Measurements from ENCODE around the gene RAPGEF2. TPM values are rescaled to one million over a fixed set of nuclear protein-coding genes. Genes with fewer than 3 reads are reported as not detected.

RAPGEF2 gene
- total and polyA plus RNA-seq, 2 experiments from 2014 or later: 10.2 to 63.1 TPM

- TF ChIP-seq, protein P1, sequence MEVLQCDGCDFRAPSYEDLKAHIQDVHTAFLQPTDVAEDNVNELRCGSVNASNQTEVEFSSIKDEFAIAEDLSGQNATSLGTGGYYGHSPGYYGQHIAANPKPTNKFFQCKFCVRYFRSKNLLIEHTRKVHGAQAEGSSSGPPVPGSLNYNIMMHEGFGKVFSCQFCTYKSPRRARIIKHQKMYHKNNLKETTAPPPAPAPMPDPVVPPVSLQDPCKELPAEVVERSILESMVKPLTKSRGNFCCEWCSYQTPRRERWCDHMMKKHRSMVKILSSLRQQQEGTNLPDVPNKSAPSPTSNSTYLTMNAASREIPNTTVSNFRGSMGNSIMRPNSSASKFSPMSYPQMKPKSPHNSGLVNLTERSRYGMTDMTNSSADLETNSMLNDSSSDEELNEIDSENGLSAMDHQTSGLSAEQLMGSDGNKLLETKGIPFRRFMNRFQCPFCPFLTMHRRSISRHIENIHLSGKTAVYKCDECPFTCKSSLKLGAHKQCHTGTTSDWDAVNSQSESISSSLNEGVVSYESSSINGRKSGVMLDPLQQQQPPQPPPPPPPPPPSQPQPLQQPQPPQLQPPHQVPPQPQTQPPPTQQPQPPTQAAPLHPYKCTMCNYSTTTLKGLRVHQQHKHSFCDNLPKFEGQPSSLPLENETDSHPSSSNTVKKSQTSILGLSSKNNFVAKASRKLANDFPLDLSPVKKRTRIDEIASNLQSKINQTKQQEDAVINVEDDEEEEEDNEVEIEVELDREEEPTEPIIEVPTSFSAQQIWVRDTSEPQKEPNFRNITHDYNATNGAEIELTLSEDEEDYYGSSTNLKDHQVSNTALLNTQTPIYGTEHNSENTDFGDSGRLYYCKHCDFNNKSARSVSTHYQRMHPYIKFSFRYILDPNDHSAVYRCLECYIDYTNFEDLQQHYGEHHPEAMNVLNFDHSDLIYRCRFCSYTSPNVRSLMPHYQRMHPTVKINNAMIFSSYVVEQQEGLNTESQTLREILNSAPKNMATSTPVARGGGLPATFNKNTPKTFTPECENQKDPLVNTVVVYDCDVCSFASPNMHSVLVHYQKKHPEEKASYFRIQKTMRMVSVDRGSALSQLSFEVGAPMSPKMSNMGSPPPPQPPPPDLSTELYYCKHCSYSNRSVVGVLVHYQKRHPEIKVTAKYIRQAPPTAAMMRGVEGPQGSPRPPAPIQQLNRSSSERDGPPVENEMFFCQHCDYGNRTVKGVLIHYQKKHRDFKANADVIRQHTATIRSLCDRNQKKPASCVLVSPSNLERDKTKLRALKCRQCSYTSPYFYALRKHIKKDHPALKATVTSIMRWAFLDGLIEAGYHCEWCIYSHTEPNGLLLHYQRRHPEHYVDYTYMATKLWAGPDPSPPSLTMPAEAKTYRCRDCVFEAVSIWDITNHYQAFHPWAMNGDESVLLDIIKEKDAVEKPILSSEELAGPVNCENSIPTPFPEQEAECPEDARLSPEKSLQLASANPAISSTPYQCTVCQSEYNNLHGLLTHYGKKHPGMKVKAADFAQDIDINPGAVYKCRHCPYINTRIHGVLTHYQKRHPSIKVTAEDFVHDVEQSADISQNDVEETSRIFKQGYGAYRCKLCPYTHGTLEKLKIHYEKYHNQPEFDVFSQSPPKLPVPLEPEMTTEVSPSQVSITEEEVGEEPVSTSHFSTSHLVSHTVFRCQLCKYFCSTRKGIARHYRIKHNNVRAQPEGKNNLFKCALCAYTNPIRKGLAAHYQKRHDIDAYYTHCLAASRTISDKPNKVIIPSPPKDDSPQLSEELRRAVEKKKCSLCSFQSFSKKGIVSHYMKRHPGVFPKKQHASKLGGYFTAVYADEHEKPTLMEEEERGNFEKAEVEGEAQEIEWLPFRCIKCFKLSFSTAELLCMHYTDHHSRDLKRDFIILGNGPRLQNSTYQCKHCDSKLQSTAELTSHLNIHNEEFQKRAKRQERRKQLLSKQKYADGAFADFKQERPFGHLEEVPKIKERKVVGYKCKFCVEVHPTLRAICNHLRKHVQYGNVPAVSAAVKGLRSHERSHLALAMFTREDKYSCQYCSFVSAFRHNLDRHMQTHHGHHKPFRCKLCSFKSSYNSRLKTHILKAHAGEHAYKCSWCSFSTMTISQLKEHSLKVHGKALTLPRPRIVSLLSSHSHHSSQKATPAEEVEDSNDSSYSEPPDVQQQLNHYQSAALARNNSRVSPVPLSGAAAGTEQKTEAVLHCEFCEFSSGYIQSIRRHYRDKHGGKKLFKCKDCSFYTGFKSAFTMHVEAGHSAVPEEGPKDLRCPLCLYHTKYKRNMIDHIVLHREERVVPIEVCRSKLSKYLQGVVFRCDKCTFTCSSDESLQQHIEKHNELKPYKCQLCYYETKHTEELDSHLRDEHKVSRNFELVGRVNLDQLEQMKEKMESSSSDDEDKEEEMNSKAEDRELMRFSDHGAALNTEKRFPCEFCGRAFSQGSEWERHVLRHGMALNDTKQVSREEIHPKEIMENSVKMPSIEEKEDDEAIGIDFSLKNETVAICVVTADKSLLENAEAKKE (CRISPR knock-in tag; IDR thresholded peaks at IDR 0.05): no peak
- TF ChIP-seq ZNF331 (CRISPR knock-in tag; IDR thresholded peaks at IDR 0.05; ENCODE audit: low read depth): no peak
- TF ChIP-seq STAT1 (IDR thresholded peaks at IDR 0.05; ENCODE audit: unreplicated experiment): no peak
- TF ChIP-seq EZH2 (IDR thresholded peaks at IDR 0.05; ENCODE audit: low read depth, unreplicated experiment): no peak
- no peak for TF ChIP-seq ETS1 (IDR thresholded peaks at IDR 0.05)
- no peak for TF ChIP-seq JUNB (IDR thresholded peaks at IDR 0.05; ENCODE audit: unreplicated experiment)
- no peak for TF ChIP-seq NANOG (IDR thresholded peaks at IDR 0.05; ENCODE audit: borderline replicate concordance)
Observed at GRCh38 chr4:159079074-159079473, 23.8 kb upstream of the RAPGEF2 start (continued).

- ATAC-seq (no peak), DNase-seq (ENCODE audit: low spot score) (no peak)
- H3K27me3 Mint-ChIP-seq (ENCODE audit: insufficient read depth, low read depth, poor library complexity): peaks cover under 1% of the 10 kb centered on the region
- H3K4me1 Mint-ChIP-seq: no peaks in the 10 kb centered on the region
- H3F3A ChIP-seq (replicated peaks; ENCODE audit: low read depth): no peaks in the 10 kb centered on the region
- no peaks in the 10 kb centered on the region; the same call in 1 of the 2 replicates for H3K4me1 ChIP-seq (ENCODE audit: insufficient read depth)
- no peak overlapping the region for H2AFZ ChIP-seq
- no peak overlapping the region for H3K4me3 Mint-ChIP-seq
- H3K79me2 ChIP-seq (replicated peaks; ENCODE audit: insufficient read depth): no peaks in the 10 kb centered on the region
- H4K20me1 ChIP-seq (replicated peaks; ENCODE audit: insufficient read depth): no peaks in the 10 kb centered on the region
- TF ChIP-seq ETS1 (IDR thresholded peaks at IDR 0.05): no peak
- no peak overlapping the region for H3K4me3 ChIP-seq
- H3K9me3 Mint-ChIP-seq: no peaks in the 10 kb centered on the region
- H3K9me2 ChIP-seq (ENCODE audit: insufficient read depth): no peaks in the 10 kb centered on the region
- H3K27ac Mint-ChIP-seq: no peak overlapping the region
- no peak overlapping the region for H3K4me2 ChIP-seq
- no peak overlapping the region for H3K27ac ChIP-seq (ENCODE audit: low read depth)
- H3K36me3 Mint-ChIP-seq (ENCODE audit: low read depth): no peaks in the 10 kb centered on the region
- H3K36me3 ChIP-seq (ENCODE audit: insufficient read depth): no peaks in the 10 kb centered on the region
- H3K27me3 ChIP-seq (ENCODE audit: insufficient read depth): no peaks in the 10 kb centered on the region
Observed at GRCh38 chr4:159086606-159087005, 16.3 kb upstream of the RAPGEF2 start.
